CMK (cell line): Measurements from ENCODE around the gene OTUD7B.
"Not testable (repeated sequence)": the region's sequence is repeated elsewhere in the genome, so short reads cannot be mapped to it uniquely, and the experiment has no call there.

Experiments used
- DNase-seq: peaks from one replicate; pipeline ENCODE4 v3.0.0-alpha.2; 2010; ENCODE audit warnings: low read depth

OTUD7B gene

DNA sequence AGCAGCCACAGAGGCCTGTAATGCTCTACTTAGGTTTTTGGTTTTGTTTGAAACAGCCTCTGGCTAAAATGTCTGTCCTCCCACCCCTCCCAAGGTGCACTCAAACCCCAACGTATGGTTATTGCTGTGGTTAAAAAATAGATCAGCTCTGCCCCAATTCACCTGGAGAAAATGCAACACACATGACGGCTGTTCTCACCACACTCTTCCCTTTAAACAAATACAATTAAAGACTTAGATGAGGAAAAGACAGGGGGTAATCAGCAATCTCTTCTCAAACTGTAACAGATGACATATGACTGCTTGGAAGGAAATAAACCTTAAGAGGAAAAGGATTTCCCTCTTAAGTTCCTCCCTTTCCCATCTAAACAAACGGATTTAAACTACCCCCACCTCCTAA lies 67.6 kb downstream of the OTUD7B start:
- DNase-seq = no peak

DNA sequence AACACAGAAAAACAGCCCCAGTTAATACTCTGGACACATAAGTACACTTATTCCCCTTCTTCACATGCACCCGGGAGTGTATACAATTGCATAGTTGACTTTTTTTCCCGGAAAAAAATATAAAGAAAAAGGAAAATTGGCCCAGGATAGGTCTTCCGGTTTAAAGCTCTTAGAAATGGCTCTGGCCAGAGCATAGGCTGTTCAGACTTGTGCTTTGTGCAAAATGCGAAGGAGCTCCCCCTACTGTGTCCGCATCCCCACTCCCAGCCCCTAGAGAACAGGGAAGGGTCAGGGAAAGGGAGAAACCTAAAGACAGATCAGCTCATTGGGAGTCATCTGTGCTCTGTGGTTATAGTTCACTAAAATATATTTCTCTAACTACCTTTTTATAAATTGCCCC lies 68.3 kb downstream of the OTUD7B start:
- DNase-seq = no peak

DNA sequence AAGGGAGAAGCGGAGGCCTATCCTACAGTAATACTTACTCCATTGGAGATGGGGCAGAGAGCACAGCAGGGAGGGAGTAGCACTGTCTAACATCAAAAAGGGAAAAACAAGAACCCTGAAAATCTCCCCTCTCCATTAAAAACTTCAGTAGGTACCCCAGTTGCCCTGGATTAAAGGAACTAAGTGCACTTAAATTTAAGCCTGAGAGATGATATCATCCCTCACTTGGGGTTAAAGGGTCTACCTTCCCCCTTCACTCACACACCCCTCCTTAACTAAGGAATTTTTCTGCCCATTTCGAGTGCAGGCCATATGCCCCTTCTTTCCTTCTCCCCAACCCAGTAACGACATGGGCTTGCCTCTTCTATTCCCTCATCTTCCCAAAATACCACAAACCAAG lies 70.1 kb downstream of the OTUD7B start:
- no peak for DNase-seq

DNA sequence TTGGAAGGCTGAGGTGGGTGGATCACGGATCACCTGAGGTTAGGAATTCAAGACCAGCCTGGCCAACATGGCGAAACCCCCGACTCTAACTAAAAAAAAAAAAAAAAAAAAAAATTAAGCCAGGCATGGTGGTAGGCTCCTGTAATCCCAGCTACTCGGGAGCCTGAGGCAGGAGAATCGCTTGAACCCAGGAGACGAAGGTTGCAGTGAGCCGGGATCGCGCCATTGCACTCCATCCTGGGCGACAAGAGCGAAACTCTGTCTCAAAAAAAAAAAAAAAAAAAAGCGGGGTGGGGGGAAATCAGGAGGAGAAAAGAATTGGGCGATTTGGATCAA lies 71.9 kb downstream of the OTUD7B start:
- DNase-seq = not testable (repeated sequence)

DNA sequence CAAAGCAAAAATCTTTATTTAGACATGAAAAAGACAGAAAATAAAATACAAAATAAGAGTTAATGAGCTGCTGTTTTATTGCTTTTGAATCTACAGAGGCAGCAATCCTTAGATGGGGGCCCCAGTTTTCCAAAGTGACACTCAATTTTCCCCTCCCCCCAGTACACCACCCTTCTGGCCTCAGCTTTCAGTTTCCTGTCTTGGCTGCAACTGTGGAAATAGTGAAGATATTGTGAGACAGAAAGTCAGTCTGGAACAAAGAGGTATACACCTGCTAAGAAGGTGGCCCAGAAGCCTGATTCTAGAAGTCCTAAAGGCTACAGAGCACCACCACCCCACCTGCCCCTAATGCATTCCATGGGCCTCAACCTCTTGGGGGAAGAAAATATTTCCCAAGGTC lies 72.8 kb downstream of the OTUD7B start:
- no peak for DNase-seq

DNA sequence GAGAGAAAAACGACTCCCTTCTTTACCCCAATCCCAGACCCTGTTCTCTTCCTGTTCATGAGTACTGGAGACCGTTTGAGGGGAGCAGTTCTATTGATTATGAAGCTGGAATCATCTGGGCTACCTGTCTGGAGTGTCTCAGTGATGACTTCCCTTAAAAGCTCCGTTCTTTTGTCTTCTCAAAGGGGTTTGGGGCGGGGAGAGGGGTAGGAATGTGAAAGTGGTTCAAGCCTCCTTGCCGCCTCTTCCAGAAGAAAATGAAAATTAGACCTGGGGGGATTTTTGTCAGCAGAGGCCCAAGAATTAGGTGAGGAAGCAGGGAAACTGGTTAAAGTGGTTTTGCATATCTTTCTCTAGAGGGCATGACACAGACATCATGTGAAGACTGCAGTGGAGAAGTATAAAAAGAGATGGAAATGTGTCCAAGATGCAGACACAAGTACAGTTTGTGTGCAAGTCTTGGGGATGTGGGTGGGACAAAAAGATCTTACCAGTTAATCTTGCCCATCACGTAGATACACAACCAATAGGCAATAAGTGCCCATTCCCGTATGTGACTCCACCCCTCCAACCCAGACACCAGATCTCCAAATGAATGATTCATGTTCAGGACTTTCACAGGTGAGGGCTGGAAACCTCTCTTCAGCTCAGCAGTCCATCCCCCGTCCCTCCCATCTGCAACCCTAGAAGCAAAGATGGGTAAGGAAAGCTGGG lies 73.4 kb downstream of the OTUD7B start:
- DNase-seq = no peak

DNA sequence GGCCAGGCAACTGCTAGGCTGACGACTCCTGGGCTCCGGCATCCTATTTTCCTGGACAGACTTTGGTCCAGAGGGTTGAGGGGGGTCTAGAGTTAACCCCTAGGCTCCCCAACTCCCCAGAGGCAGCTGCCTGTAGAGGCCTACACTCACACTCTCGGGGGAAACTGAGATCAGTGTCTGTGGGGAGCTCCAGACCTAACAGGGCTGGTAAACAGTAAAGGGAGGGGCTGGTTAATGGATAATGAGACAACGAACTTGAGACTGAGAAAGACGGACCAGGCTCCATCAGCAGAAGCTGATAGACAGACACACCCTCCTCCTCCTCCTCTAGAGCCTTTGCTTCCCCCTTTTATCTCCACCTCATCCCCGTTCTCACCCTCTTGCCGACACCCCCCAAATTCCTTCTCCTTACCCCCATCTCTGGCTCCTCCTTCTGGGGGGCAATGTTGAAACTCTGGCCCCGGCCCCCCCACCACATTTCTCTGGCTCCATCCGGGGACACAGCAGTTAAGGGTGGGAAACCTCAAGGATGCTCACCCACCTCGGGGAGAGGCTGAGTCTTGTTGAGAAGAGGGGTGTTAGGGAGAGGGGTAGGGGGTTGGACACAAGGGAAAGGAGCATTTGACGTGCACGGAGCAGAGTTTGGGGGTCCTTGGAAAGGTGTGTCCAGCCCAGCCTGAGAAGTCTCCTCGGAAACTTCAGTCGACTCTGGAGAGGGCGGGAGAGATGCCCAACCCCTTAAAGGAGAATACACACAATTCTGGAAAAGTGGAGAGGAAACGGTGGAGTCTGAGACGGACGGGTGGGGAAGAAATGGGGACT lies 74.1 kb downstream of the OTUD7B start, which contains the start of gene MTMR11:
MTMR11 (minus strand) TSS at position 710 of the 822 bp plus-strand sequence; CDS start at position 478, 232 bp downstream.
- no peak for DNase-seq

DNA sequence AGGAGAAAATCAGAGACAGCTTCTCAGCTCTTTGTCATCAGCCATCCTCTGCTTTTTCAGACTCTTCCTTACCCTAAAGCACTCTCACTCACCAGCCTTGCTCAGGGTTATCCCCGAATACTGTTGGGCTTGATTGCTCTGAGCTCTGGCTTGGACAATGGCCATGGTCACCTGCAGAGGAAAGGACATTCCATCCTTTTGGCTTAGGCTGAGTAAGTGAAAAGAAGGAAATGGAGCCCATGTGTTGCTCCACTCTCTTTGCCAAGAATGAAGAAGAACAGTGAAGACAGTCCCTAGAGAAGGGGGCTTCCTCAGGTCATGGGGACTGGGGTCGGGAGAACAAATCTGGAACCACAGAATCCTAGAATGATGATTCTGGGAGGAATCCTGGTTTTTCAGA lies 76.2 kb downstream of the OTUD7B start:
- no peak for DNase-seq

DNA sequence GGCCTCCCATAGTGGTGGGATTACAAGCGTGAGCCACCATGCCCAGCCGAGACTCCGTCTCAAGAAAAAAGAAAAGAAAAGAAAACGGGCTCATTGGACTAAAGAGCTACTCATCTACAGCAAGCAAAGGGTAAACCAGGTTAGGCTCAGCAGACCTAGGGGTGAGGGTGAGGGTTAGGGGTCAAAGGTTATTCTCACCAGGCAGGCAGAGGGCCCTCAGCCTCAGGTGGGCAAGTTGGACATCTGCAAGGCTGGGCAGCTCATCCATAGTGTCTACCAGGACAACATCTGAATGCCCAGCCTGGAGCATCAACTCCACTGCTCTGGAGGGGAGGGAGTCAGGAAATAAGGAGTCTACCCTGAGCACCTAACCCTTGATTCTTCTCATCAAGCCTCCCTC lies 77.3 kb downstream of the OTUD7B start:
- DNase-seq = no peak

DNA sequence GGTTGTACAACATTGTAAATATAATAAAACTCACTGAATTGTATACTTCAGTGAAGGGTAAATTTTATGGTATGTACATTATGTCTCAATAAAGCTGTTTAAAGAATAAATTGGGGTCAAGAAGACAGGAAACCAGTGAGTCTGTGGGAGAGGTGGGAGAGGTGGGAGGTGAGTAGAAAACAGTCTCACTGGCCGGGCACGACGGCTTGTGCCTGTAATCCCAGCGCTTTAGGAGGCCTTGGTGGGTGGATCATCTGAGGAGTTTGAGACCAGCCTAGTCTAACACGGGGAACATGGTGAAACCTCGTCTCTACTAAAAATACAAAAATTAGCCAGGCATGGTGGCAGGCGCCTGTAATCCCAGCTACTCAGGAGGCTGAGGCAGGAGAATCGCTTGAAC lies 78.1 kb downstream of the OTUD7B start:
- no peak for DNase-seq

DNA sequence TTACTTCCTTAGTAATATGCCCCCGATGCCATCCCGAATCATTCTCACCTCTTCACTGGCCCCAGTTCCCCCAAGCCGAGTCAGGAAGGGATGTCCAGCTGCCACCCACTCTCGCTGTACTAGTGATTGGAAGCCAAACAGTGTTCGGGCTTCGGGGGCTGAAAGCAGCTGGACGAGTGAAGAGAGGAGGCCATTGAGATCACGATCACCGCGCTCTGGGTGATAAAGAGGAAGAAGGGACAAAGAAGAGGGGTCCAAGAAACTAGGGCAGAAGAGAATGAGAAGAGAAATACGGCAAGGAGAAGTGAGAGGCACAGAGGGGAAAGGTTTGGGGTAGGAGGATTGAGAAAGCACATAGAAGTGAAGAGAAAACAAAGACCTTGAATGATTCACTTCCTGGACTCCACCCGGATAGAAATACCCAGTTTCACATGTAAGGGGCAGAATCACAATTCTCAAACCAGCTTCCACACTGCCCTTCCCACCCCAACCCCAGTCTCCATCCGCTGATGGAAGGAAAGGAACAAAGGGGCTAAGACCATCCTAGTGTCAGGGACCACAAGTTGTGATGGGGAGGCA lies 79.2 kb downstream of the OTUD7B start:
- no peak for DNase-seq

DNA sequence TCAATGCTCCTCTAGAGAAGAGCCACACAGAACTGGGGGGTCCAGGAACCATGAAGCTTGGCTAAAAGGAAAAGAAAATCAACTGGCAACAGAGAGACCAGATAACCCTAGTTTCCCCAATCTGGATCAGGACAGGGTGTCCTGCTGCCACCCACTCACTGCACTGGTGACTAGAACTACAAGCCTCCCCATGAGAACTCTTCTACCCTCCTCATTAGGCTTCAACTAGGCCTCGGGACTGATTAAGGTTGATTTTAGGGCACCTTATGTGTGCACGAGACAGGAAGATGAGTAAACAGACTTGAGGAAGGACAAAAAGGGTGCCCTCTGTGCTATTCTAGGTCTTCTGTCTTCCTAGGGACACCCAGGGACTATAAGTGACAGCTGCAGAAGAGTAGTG lies 80.7 kb downstream of the OTUD7B start:
- DNase-seq = no peak

DNA sequence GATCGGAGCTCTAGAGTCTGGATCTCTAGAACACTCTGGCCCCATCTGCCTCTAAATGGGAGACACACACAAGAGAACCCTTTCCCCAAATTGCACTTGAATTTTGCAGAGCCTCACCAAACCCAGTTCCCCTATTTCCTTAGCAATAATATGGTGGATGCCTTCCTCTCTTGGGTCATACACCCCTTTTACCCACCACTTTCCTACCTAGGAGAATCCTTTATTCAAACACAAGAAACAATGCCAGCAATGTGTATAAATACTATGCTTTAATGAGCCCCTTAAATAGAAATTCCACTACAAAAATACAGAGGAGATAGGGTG lies 82.2 kb downstream of the OTUD7B start:
- no peak for DNase-seq

DNA sequence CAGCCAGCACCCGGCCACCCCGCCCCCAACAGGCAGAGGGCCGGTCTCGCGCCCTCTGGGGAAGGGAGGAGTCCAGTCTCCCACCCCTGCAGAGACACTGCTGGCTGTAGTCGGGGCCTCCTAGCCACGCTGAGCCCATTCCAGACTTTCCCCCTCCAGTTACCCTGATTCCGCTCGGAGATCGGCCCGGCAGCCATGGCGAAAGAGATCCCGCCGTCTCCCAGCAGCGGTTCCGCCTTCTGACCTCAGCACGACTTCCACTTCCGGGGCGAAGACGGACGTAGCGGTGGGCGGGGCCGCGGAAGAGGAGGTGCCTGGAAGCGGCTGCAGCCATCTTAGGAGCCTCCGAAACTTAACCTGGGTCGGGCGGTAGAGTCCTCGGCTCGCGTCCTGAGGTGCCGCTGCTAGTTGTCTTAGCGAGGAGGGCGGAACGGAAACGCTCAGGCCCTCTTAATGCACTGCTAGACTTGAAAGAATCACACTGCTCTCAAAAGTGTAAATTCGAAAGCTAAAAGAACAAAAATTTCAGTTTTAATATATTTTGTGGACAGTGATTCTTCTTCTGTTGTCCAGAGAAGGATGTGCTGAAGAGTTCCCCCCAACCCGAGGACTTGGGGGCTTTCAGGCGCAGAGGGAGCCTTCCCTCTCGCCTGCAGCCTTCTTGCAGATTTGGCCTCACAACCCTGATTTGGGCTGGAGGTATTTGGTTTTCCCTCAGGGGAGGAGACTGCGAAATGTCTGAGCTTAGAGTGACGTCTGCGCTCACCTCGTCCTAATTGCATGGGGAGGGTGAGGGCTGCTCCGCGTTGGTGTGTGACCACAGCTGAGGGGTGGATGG lies 82.7 kb downstream of the OTUD7B start, which contains the start of gene SF3B4:
SF3B4 (minus strand) TSS at position 241 of the 838 bp plus-strand sequence; CDS start at position 197, 44 bp downstream.
- DNase-seq = peak; percentile 77

DNA sequence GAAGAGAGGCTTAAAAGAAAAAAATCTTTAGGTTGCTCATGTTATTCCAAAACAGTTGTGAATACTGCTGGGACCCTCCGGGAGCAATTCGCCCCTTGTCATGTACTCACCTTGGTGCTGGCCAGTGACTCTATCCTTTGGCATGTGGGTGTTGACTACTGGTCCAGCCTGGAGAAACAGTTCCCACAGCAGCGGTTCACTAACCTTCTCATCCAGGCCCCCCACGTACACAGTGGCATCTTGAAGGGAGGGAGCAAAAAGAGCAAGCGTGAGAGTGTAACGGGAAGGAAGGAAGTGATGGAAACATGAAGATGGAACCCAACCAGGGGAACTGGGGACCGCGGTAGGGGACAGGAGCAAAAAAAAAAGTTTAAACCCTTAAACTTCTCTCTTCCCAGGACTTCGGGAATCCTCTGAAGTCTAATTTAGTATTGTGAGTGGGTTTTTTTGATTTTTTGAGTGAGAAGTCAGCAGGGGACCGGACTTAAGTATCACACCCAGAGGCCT lies 83.4 kb downstream of the OTUD7B start:
- no peak for DNase-seq

DNA sequence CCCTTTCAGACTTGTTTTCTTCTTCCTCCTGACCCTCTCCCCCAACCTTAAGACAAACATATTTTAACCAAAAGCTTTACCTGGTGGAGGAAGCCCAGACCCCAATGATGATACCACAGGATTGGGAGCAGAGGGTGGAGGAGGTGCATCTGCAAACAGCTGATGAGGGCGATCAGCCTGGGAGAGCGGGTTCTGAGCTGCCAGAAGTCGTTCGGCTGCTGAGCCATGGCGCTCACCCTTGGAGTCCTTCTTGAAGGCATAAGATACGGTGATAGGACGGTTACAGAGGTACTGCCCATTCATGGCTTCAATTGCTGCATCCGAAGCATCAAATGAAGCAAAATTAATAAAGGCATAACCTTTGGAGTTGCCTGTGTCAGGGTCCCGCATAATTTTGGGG lies 84.2 kb downstream of the OTUD7B start:
- DNase-seq = no peak

DNA sequence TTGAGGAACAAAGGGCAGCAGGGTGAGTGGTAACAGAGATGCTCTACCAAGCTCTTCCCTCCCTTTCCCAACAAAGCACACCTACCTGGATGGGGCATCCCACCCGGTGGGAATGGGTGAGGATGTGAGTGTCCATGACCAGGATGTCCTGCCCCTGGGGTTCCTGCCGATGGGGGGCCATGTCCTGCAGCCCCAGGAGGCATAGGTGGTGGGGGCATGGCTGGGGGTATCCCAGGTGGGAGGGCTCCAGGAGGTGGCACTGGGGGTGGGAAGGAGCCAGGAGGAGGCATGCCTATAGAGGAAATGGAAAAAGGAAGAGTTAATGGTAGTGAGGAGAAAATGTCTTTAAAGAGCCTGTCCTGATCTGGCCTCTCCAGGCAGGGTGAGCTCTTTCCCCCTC lies 84.8 kb downstream of the OTUD7B start:
- DNase-seq = no peak

DNA sequence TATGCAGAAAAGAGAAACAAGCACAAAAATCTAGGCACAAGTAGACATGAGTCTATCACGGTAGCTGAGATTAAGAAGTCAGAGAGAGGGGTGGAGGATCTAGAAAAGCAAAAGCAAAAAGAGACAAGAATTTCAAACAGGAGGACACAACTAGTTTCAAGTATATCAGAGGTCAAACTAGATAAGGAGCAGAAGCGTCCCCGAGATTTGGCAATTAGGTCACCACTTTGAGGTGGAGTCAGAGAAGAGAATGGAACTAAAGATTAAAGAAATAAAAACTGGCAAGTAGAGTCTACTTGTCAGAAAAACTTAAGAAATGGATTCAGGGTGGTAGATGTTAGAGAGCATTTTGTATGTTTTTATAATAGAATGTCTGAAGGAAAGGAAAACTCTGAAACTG lies 85.2 kb downstream of the OTUD7B start:
- DNase-seq = no peak

DNA sequence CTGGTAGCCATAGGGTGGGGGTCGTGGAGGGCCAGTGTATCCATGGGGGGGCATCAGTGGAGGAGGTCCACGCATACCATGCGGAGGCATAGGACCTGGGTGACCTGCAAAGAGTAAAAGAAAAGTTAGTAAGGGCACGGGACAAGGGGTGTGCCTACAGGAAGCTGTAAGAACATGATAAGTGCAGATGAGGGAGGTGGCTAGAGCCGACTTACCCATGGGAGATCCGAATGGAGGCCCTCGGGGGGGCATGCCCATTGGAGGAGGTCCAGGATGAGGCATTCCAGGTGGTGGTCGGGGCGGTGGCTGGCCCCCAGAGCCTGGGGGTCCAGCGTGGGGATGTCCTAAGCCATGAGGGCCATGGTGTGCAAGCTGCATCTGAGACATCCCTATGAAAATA lies 86.9 kb downstream of the OTUD7B start:
- DNase-seq = no peak

DNA sequence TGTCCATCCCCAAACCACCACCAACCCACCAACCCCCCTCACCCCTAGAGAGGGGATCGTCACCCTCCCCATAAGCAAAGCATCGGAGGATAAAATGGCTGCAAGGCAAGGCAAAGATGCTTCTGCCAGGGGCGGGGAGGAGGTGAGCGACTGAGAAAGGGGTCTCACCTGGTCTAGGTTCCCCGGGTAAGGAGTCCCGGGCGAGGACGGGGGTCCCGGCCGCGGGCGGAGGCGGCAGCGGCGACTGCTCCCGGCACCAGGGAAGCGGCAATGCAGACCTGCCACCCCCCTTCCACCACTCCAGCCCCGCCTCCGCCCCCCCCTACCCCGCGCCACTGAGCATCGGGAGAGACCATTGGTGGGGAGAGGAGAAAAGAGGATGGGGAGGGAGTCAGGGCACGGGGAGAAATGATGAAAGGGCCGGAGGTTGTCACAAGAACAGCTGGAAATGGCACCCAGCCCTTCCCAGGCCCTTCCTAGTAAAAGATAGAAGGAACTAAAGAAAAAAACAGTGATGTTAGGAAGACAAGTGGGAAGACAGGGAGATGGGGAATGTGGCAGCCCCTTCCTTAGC lies 92.9 kb downstream of the OTUD7B start, which contains the start of gene SV2A:
SV2A (minus strand) TSS at position 274 of the 574 bp plus-strand sequence. CDS start 4,004 bp downstream, outside the sequence.
- DNase-seq = no peak

DNA sequence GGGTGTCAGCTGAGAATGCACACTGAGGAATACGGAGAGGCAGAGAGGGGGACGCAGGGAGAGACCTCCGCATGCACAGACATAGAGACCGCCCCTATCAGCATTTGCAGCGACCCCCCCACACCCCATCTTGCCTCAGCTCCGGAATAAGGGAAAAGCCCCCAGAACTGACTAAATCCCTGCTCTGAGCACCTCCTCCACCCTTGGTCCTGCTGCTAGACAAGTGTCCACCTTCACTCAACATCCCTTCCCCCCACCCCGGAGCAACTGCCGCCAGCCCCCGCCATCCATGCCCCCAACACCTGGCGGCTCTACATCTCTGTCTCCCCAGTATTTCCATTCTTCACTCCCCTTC lies 93.7 kb downstream of the OTUD7B start:
- no peak for DNase-seq
